Measurements from ENCODE around the gene UMOD.

DNA sequence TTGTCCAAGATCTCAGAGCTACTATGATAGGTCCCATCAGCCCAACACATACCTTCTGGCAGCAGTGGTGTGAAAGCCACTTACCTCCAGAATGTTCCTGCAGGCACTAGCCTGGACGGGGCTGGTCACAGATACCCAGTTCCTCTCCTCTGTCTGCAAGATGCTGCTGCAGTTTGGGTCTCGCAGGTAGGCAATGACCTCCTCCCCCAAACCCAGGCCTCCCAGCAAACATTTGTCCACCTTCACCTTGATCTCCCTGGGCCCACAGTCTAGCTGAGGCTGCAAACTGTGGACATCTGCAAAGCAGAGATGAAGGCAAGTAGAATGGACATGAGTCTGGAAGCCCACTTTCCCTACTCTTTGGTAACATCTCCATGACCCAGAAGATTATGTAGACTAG lies 32.3 kb downstream of the UMOD start:
- TF ChIP-seq HNF4G (IDR thresholded peaks at IDR 0.05) (no peak), YY1 (IDR thresholded peaks at IDR 0.05) (no peak), RAD21 (IDR thresholded peaks at IDR 0.05) (no peak), TAF1 (conservative IDR thresholded peaks at IDR 0.05) (no peak)
- TF ChIP-seq, protein P1, sequence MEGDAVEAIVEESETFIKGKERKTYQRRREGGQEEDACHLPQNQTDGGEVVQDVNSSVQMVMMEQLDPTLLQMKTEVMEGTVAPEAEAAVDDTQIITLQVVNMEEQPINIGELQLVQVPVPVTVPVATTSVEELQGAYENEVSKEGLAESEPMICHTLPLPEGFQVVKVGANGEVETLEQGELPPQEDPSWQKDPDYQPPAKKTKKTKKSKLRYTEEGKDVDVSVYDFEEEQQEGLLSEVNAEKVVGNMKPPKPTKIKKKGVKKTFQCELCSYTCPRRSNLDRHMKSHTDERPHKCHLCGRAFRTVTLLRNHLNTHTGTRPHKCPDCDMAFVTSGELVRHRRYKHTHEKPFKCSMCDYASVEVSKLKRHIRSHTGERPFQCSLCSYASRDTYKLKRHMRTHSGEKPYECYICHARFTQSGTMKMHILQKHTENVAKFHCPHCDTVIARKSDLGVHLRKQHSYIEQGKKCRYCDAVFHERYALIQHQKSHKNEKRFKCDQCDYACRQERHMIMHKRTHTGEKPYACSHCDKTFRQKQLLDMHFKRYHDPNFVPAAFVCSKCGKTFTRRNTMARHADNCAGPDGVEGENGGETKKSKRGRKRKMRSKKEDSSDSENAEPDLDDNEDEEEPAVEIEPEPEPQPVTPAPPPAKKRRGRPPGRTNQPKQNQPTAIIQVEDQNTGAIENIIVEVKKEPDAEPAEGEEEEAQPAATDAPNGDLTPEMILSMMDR (IDR thresholded peaks at IDR 0.05; ENCODE audit: low read depth, low read length, missing input control): no peak
- TF ChIP-seq, protein P2, sequence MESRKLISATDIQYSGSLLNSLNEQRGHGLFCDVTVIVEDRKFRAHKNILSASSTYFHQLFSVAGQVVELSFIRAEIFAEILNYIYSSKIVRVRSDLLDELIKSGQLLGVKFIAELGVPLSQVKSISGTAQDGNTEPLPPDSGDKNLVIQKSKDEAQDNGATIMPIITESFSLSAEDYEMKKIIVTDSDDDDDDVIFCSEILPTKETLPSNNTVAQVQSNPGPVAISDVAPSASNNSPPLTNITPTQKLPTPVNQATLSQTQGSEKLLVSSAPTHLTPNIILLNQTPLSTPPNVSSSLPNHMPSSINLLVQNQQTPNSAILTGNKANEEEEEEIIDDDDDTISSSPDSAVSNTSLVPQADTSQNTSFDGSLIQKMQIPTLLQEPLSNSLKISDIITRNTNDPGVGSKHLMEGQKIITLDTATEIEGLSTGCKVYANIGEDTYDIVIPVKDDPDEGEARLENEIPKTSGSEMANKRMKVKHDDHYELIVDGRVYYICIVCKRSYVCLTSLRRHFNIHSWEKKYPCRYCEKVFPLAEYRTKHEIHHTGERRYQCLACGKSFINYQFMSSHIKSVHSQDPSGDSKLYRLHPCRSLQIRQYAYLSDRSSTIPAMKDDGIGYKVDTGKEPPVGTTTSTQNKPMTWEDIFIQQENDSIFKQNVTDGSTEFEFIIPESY (IDR thresholded peaks at IDR 0.05): no peak
- TF ChIP-seq, protein P3, sequence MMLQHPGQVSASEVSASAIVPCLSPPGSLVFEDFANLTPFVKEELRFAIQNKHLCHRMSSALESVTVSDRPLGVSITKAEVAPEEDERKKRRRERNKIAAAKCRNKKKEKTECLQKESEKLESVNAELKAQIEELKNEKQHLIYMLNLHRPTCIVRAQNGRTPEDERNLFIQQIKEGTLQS (IDR thresholded peaks at IDR 0.05): no peak

All from liver (tissue), 3 donors.